Esophagus muscularis mucosa (tissue), 4 donors: Measurements from ENCODE around the gene ASB7. TPM values are rescaled to one million over a fixed set of nuclear protein-coding genes. Genes with fewer than 3 reads are reported as not detected.
A peak's percentile ranks its signal among the peaks of the same experiment; 100 is the strongest.

Experiments used
- DNase-seq: peaks from one replicate; pipeline ENCODE4 v3.0.0-alpha.2; 2017; ENCODE audit errors: extremely low spot score
- H3K27ac ChIP-seq, 4 donors: fragments of 200-600 bp; sonication (generic); replicated peaks in 1 of 4; 1 replicate in 3 of 4; 2 replicates in 1 of 4; pipeline ENCODE4 v1.5.1; 2016 to 2019; ENCODE audit warnings: mild to moderate bottlenecking in 1 of 4
- H3K27me3 ChIP-seq, 4 donors: fragments of 200-600 bp; sonication (generic); one replicate each; pipeline versions ENCODE4 v1.5.1 to v1.6.0; 2016 to 2019
- H3K36me3 ChIP-seq, 4 donors: fragments of 200-600 bp; sonication (generic); one replicate each; pipeline ENCODE4 v1.5.1; 2016 to 2019
- H3K4me1 ChIP-seq, 4 donors: fragments of 200-600 bp; sonication (generic); one replicate each; pipeline ENCODE4 v1.5.1; 2016 to 2019
- H3K4me3 ChIP-seq, 4 donors: fragments of 200-600 bp; sonication (generic); 1 replicate in 2 of 4; 2 replicates in 2 of 4; pipeline ENCODE4 v1.5.1; 2016 to 2019; ENCODE audit warnings: mild to moderate bottlenecking in 4 of 4, moderate library complexity in 1 of 4
- H3K9me3 ChIP-seq, 4 donors: fragments of 200-600 bp; sonication (generic); 1 replicate in 3 of 4; 2 replicates in 1 of 4; pipeline ENCODE4 v1.5.1; 2016 to 2019
- EP300 ChIP-seq: sonication (generic); formaldehyde crosslinking; IDR thresholded peaks from one replicate; pipeline ENCODE4 v1.6.1; 2017; ENCODE audit warnings: antibody characterized with exemption
- POLR2A ChIP-seq: fragments of 450-650 bp; IDR thresholded peaks from one replicate; pipeline ENCODE4 v1.6.1; 2017; ENCODE audit warnings: antibody characterized with exemption, moderate library complexity, mild to moderate bottlenecking, low read depth
- POLR2AphosphoS5 ChIP-seq, 2 donors: sonication (generic); formaldehyde crosslinking; IDR thresholded peaks; one replicate each; pipeline ENCODE4 v1.6.1; 2017; ENCODE audit warnings: antibody characterized with exemption in 2 of 2
- WGBS: methylation state at CpG from one replicate; pipeline ENCODE4 v1.1.5; 2018; 5-methylcytosine and 5-hydroxymethylcytosine counted together
- intact Hi-C: fragments of 100-400 bp; cut with DNase I; formaldehyde crosslinking; loops from one replicate; pipeline ENCODE4 v1.15.1; 2023
- total RNA-seq, 4 donors: library from RNA; depleted of rRNA; stranded (reverse); fragments of >200 nt; gene quantifications; one replicate each; pipeline versions ENCODE4 v1.1.0 to v1.2.1, GENCODE V29; 2016
- TF ChIP-seq, protein P1 (sequence below), 3 experiments: fragments of 200-600 bp in 2 of 3; fragments of 450-650 bp in 1 of 3; sonication (generic) in 2 of 3; IDR thresholded peaks; one replicate each; pipeline ENCODE4 v1.5.1; 2017 to 2019; ENCODE audit warnings: antibody characterized with exemption in 3 of 3, mild to moderate bottlenecking in 2 of 3, moderate library complexity in 1 of 3

The ASB7 gene
- total RNA-seq, 4 donors from 2014 or later, result 12.8 to 13.8 (median 13.4) TPM

DNA sequence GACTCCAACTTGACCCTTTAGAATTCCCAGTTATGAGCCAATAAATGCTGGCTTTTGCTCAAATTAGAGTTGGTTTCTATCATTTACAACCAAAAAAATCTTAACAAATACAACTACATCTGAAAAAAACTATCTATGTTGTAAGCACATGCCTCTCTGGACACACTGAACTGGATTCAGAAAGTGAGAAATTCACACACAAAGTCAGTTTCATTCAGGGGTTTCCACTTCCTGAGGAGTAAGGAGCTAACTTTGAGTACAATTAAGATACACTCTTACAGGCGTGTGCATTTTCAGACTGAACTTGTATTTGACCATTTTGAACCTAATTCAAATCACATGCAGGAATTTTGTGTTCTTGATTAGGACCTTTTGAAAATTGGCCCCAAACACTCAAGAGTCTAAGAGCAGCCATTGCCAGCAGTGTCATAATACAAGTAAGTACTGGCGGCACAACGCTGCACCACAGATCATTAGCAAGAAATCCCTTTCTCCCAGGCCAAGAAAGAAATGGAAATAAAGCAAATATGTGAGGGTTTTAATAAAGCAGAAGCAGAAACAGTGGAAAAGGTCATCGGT lies 31.6 kb upstream of the ASB7 start:
- peaks cover 7 to 51% (median 29%) of the 10 kb centered on the region in 4 donors for H3K36me3 ChIP-seq
- intact Hi-C loops, result loop anchor here (10.0 kb wide), 1 partner anchor 636 kb away; no protein-coding TSS in a partner anchor

DNA sequence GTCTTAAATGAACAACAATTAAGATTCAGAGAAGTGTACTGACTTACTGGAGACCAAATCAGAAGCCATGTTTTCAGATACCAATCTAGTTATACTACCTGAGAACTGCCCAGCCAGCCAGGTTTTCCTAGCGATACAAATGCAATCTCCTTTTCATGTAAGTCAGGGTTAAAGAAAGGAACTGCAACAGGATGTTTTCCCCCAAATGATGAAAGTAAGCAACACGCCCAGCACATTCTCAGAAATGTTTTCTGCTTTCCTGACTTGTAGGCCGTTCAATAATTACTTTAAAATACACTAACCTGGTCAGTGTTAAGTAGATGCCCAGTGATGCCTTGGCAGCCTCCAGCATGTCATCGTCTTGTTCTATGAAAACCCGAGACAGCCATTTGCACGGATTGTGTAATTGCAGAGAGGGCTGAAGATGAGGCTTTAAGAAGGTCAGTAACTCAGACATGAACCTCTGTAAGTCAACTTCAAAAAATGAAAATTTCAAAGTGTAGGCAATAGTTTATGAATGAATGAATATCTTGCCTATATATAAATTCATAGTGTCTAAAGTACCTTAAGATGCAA lies 30.7 kb upstream of the ASB7 start:
- Histone ChIP-seq H3K9me3 (no peaks in the 10 kb centered on the region), H3K36me3 (peaks cover 7 to 48% (median 29%) of the 10 kb centered on the region in 4 donors), H3K4me1 (peaks cover 0 to 4% (median 0%) of the 10 kb centered on the region in 4 donors), H3K4me3 (no peak overlapping the region), H3K27ac (no peak overlapping the region), H3K27me3 (no peaks in the 10 kb centered on the region)
- WGBS, result 88% methylated on average over 6 of the region's 6 CpGs
- intact Hi-C loops, result loop anchor here (2.0 to 10.0 kb wide), 2 partner anchors 223 to 637 kb away; no protein-coding TSS in a partner anchor
- TF ChIP-seq, protein P1, sequence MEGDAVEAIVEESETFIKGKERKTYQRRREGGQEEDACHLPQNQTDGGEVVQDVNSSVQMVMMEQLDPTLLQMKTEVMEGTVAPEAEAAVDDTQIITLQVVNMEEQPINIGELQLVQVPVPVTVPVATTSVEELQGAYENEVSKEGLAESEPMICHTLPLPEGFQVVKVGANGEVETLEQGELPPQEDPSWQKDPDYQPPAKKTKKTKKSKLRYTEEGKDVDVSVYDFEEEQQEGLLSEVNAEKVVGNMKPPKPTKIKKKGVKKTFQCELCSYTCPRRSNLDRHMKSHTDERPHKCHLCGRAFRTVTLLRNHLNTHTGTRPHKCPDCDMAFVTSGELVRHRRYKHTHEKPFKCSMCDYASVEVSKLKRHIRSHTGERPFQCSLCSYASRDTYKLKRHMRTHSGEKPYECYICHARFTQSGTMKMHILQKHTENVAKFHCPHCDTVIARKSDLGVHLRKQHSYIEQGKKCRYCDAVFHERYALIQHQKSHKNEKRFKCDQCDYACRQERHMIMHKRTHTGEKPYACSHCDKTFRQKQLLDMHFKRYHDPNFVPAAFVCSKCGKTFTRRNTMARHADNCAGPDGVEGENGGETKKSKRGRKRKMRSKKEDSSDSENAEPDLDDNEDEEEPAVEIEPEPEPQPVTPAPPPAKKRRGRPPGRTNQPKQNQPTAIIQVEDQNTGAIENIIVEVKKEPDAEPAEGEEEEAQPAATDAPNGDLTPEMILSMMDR (IDR thresholded peaks at IDR 0.05), result no peak
- TF ChIP-seq POLR2AphosphoS5 (IDR thresholded peaks at IDR 0.05) (no peak), POLR2A (no peak), EP300 (no peak)
- no peak for DNase-seq

More for the DNA sequence above, 31.6 kb upstream of the ASB7 start:
- no peak overlapping the region for H3K4me3 ChIP-seq
- no peaks in the 10 kb centered on the region for H3K9me3 ChIP-seq
- DNase-seq, result no peak
- WGBS, result 95% methylated on average over 4 of the region's 4 CpGs
- no peaks in the 10 kb centered on the region for H3K27me3 ChIP-seq
- no peak for TF ChIP-seq POLR2A
- TF ChIP-seq EP300, result no peak
- TF ChIP-seq POLR2AphosphoS5 (IDR thresholded peaks at IDR 0.05), result no peak
- TF ChIP-seq, protein P1 (IDR thresholded peaks at IDR 0.05), result no peak
- no peak overlapping the region for H3K27ac ChIP-seq
- H3K4me1 ChIP-seq, result peaks cover 0 to 4% (median 0%) of the 10 kb centered on the region in 4 donors

DNA sequence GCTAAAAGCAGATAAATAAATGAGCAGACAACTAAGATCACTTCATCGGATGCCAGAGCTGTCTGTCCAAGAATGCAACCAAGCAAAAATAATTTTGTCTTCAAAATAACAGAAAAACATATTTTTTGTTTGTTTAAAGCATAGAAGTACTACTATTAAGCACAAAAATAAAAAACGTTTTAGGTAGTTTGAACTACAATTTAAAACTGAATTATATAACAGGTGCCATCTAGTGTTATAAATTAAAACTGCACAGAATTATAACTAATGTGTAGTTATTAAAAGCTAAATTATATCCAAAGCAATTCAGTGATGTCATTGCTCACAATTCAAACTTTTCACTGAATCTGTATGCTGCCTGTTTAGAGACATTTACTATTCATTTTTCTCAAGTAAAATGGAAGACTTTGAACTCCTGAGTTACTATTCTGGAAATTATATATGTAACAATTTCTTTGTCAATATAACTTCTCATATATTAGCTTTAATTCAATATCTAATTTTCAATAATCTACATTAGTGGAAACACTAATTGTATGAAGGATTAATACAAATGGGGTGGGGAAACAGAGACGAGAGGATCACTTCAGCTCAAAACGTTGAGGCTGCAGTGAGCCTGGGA lies 29.9 kb upstream of the ASB7 start:
- H3K27ac ChIP-seq, result no peak overlapping the region
- intact Hi-C loops, result loop anchor here (2.0 to 10.0 kb wide), 2 partner anchors 224 to 638 kb away; no protein-coding TSS in a partner anchor
- 56% methylated on average over 4 of the region's 4 CpGs for WGBS
- H3K36me3 ChIP-seq, result peaks cover 7 to 48% (median 29%) of the 10 kb centered on the region in 4 donors
- TF ChIP-seq, protein P1 (IDR thresholded peaks at IDR 0.05), result peak; percentile 49 to 63 (median 62)
- TF ChIP-seq POLR2AphosphoS5 (IDR thresholded peaks at IDR 0.05), result no peak
- no peak for TF ChIP-seq EP300
- no peak for TF ChIP-seq POLR2A
- DNase-seq, result no peak
- peaks cover 0 to 4% (median 0%) of the 10 kb centered on the region in 4 donors for H3K4me1 ChIP-seq
- no peak overlapping the region for H3K4me3 ChIP-seq
- H3K9me3 ChIP-seq, result no peaks in the 10 kb centered on the region
- no peaks in the 10 kb centered on the region for H3K27me3 ChIP-seq

DNA sequence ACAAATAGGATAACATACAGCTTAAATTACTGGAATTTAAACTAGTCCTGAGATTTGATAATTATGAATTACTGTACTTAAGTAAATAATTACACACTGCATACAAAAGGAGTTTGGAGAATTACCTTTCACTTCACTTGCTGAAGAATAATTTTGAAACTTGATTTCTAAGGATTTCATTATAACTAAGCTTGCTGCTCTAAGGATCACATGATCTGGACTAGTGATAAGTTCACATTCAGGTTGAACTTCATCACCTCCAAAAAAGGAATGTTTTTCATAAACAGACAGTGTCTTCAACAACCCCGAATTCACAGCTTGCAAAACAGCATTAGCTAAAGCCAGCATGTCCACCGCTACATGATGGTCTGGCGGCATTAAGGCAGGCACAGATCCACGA lies 28.9 kb upstream of the ASB7 start:
- intact Hi-C loops, result loop anchor here (2.0 to 10.0 kb wide), 2 partner anchors 225 to 639 kb away; no protein-coding TSS in a partner anchor
- 84% methylated on average over 4 of the region's 4 CpGs for WGBS
- Histone ChIP-seq H3K4me3 (no peak overlapping the region), H3K9me3 (no peaks in the 10 kb centered on the region), H3K36me3 (peaks cover 7 to 43% (median 26%) of the 10 kb centered on the region in 4 donors), H3K27me3 (no peaks in the 10 kb centered on the region), H3K4me1 (peaks cover 0 to 4% (median 0%) of the 10 kb centered on the region in 4 donors), H3K27ac (no peak overlapping the region)
- DNase-seq, result no peak
- TF ChIP-seq POLR2A (no peak), EP300 (no peak), POLR2AphosphoS5 (IDR thresholded peaks at IDR 0.05) (no peak)
- TF ChIP-seq, protein P1 (IDR thresholded peaks at IDR 0.05), result no peak
